Right lobe of liver (tissue), 6 donors: Measurements from ENCODE around the gene GIGYF2. TPM values are rescaled to one million over a fixed set of nuclear protein-coding genes. Genes with fewer than 3 reads are reported as not detected.

ENCODE experiments used
- ATAC-seq, 4 donors: fragments of 200-7000 bp; cut with Tn5 transposase; one replicate each; pipeline ENCODE4 v1.9.1; 2020; ENCODE audit warnings: mild to moderate bottlenecking in 4 of 4, moderate library complexity in 4 of 4
- DNase-seq, 3 donors: peaks; one replicate each; pipeline ENCODE4 v3.0.0-alpha.2; 2020
- H3K27ac ChIP-seq, 3 donors: fragments of 200-600 bp; one replicate each; pipeline ENCODE4 v1.8.0; 2022
- H3K27me3 ChIP-seq, 2 donors: fragments of 200-600 bp; one replicate each; pipeline ENCODE4 v1.8.0; 2022
- H3K36me3 ChIP-seq, 4 donors: fragments of 200-600 bp; sonication (generic) in 1 of 4; one replicate each; pipeline versions ENCODE4 v1.5.1 to v1.8.0; 2017 to 2022; ENCODE audit warnings: control low read depth in 1 of 4
- H3K4me1 ChIP-seq, 4 donors: fragments of 200-600 bp; sonication (generic) in 1 of 4; one replicate each; pipeline versions ENCODE4 v1.5.1 to v1.8.0; 2017 to 2022; ENCODE audit warnings: control low read depth in 1 of 4
- H3K4me3 ChIP-seq, 3 donors: fragments of 200-600 bp; one replicate each; pipeline ENCODE4 v1.8.0; 2022
- H3K9me3 ChIP-seq, 4 donors: fragments of 200-600 bp; sonication (generic) in 1 of 4; one replicate each; pipeline versions ENCODE4 v1.5.1 to v1.8.0; 2017 to 2022; ENCODE audit warnings: control low read depth in 1 of 4
- POLR2A ChIP-seq: fragments of 450-650 bp; IDR thresholded peaks from one replicate; pipeline ENCODE4 v1.6.1; 2017; ENCODE audit warnings: antibody characterized with exemption, mild to moderate bottlenecking
- WGBS: methylation state at CpG from one replicate; pipeline ENCODE4 v1.1.6; 2018; ENCODE audit warnings: low coverage, low lambda C conversion rate; ENCODE audit not compliant: insufficient coverage; ENCODE audit errors: missing lambda C conversion rate; 5-methylcytosine and 5-hydroxymethylcytosine counted together
- intact Hi-C, 2 donors: fragments of 100-400 bp; cut with DNase I; formaldehyde crosslinking; loops; one replicate each; pipeline versions ENCODE4 v1.11.2 to v1.14.1; 2022
- small RNA-seq, 2 experiments: library from RNA; depleted of rRNA; stranded (forward); fragments of <200 nt; gene quantifications; one replicate each; pipeline ENCODE3, GENCODE V24; 2016
- total RNA-seq, 6 experiments: library from RNA; depleted of rRNA in 2 of 6; stranded (reverse); fragments of >200 nt in 2 of 6; fragmentation: NEBNext Ultra II Directional in 3 of 6; extraction: Animal tissue kit (Norgen Biotek cat#: 25700) in 3 of 6; gene quantifications; one replicate each; pipeline versions ENCODE4 v1.1.0 to v1.2.4, GENCODE V29; 2016 to 2023
- TF ChIP-seq, protein P1 (sequence below), 4 donors: fragments of 200-600 bp in 3 of 4; fragments of 450-650 bp in 1 of 4; IDR thresholded peaks; one replicate each; pipeline versions ENCODE4 v1.5.1 to v1.8.0; 2016 to 2022; ENCODE audit warnings: antibody characterized with exemption in 4 of 4, mild to moderate bottlenecking in 2 of 4
- donor health status: DM: no; HTN: yes; CAD: no.
- donor health status: DM: no; HTN: no; CAD: no.
- donor health status: DM: no; HTN: no; CAD: no.
- donor health status: DM: no; HTN: yes; CAD: no.
- donor health status: DM: no; HTN: yes; CAD: no.

The GIGYF2 gene
- total RNA-seq, 6 experiments from 2014 or later: 25.7 to 35.0 (median 32.6) TPM

DNA sequence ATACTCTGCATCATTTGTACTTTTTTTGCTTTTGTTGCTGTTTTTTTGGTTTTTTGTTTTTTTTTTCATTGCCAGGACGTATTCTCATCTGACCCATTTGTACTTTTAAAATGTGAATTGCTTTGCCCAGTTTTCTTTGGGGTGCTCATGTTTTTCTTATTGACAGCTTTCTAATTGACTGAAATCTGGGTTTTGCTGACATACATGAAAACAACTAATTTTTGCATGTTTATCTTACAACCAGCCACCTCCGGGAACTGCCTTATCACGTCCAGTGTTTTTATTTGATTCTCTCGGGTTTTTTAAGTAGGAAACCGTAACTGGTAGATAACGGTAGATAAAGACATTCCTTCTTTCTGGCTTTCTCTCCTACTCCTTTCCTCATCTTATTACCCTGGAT, 211.6 kb downstream of the GIGYF2 start:
- H3K9me3 ChIP-seq: peaks cover 0 to 4% (median 0%) of the 10 kb centered on the region in 4 donors
- TF ChIP-seq POLR2A: no peak
- TF ChIP-seq, protein P1, sequence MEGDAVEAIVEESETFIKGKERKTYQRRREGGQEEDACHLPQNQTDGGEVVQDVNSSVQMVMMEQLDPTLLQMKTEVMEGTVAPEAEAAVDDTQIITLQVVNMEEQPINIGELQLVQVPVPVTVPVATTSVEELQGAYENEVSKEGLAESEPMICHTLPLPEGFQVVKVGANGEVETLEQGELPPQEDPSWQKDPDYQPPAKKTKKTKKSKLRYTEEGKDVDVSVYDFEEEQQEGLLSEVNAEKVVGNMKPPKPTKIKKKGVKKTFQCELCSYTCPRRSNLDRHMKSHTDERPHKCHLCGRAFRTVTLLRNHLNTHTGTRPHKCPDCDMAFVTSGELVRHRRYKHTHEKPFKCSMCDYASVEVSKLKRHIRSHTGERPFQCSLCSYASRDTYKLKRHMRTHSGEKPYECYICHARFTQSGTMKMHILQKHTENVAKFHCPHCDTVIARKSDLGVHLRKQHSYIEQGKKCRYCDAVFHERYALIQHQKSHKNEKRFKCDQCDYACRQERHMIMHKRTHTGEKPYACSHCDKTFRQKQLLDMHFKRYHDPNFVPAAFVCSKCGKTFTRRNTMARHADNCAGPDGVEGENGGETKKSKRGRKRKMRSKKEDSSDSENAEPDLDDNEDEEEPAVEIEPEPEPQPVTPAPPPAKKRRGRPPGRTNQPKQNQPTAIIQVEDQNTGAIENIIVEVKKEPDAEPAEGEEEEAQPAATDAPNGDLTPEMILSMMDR (IDR thresholded peaks at IDR 0.05): no peak
- ATAC-seq: no peak
- H3K4me3 ChIP-seq: no peak overlapping the region
- WGBS: 70% methylated on average over 6 of the region's 6 CpGs
- no peak overlapping the region for H3K27ac ChIP-seq
- H3K4me1 ChIP-seq: no peaks in the 10 kb centered on the region
- no peaks in the 10 kb centered on the region for H3K36me3 ChIP-seq
- no peak for DNase-seq
- H3K27me3 ChIP-seq: no peaks in the 10 kb centered on the region
- intact Hi-C loops: no loop called here

Small RNA genes within 50 kb of the gene (small RNA-seq; reads per million reads assigned to genes)
- gene RF00019 (0 reads per million in 2 experiments), gene RN7SL359P (0 reads per million in 2 experiments), gene RNU6-107P (0 reads per million in 2 experiments)

Other genes starting within 250 kb of the GIGYF2 start
- under 1 TPM in 2 of 6 experiments, not detected in 4; 0.19 to 0.25 TPM for gene ALPI, start 241.2 kb upstream of the GIGYF2 start, total RNA-seq
- gene ECEL1, start 209.5 kb upstream of the GIGYF2 start, total RNA-seq: 1 to 10 TPM in 1 of 6 experiments, under 1 TPM in 3, not detected in 2; 0.22 to 1.3 (median 0.83) TPM
- under 1 TPM in 1 of 6 experiments, not detected in 5; 0.19 TPM for gene PRSS56, start 176.9 kb upstream of the GIGYF2 start, total RNA-seq
- not detected for gene CHRND, start 171.2 kb upstream of the GIGYF2 start, total RNA-seq
- gene CHRNG, start 157.6 kb upstream of the GIGYF2 start, total RNA-seq: not detected
- 1 to 10 TPM in 3 of 6 experiments, under 1 TPM in 3; 0.68 to 1.5 (median 1.0) TPM for gene TIGD1, start 146.8 kb upstream of the GIGYF2 start, total RNA-seq
- gene EIF4E2, start 146.6 kb upstream of the GIGYF2 start, total RNA-seq: 10 to 100 TPM; 24.3 to 47.7 (median 42.0) TPM
- 10 to 100 TPM in 4 of 6 experiments, 1 to 10 TPM in 2; 7.3 to 30.3 (median 10.7) TPM for gene EFHD1, start 63.7 kb upstream of the GIGYF2 start, total RNA-seq
- gene KCNJ13, start 79.2 kb downstream of the GIGYF2 start, total RNA-seq: not detected
- gene SNORC, start 172.9 kb downstream of the GIGYF2 start, total RNA-seq: 10 to 100 TPM in 3 of 6 experiments, 1 to 10 TPM in 3; 2.0 to 14.5 (median 9.1) TPM